Stimulated activated naive CD4-positive, alpha-beta T cell treated with Interleukin-2 at 50 U/mL for 16 hours (primary cell): Measurements from ENCODE around the gene RSRC2.
"Not testable (repeated sequence)": the region's sequence is repeated elsewhere in the genome, so short reads cannot be mapped to it uniquely, and the experiment has no call there.

Experiments used
- DNase-seq: peaks from one replicate; lab custom pipeline; 2025; lab: John Stamatoyannopoulos, UW

Gene RSRC2, protein sequence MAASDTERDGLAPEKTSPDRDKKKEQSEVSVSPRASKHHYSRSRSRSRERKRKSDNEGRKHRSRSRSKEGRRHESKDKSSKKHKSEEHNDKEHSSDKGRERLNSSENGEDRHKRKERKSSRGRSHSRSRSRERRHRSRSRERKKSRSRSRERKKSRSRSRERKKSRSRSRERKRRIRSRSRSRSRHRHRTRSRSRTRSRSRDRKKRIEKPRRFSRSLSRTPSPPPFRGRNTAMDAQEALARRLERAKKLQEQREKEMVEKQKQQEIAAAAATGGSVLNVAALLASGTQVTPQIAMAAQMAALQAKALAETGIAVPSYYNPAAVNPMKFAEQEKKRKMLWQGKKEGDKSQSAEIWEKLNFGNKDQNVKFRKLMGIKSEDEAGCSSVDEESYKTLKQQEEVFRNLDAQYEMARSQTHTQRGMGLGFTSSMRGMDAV

DNA sequence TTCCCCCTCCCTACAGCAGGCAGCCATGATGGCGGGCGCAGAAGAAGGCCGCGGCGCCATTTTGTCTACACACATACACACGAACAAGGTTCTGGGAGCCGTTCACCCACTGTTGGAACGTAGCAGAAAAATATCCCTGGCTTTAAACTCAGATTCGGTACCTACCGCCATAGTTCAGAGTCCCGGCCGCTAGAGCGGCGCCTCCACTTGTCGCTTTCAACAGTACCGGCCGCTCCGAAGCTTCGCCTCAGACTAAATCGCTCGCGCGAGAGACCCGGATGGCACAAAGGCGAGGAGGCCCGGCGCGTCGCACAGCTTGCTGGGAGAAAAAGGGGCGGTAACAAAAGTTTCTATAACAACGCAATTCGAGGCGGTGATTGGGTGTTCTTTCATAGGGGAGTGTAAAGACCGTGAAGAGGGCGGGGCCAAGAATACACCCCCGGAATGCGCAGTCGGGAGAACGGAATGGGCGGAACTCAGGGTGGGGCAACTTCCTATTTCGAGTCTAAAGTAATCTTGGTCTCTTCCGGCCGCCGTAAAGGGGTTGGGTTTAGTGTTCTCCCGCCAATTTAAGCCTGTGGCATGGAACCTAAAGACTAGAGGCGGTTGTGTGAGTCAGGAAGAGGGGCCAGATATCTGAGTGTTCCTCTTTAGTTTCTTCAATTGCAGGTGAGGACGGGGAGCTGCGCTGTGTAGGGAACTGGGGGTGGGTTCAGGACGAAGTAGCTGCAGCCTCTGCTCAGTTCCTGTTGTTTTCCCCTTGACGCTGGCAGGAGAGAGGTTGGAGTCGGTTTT, at the start of gene RSRC2, which contains the start of gene KNTC1:
Gene RSRC2, minus strand, starts transcription at position 254 of the 795 bp plus-strand sequence. Its CDS starts 83 bp downstream, at position 171.
Gene KNTC1, plus strand, starts transcription at position 567 of the 795 bp plus-strand sequence. CDS start 2,815 bp downstream, outside the sequence.
- peak; percentile 98 for DNase-seq

DNA sequence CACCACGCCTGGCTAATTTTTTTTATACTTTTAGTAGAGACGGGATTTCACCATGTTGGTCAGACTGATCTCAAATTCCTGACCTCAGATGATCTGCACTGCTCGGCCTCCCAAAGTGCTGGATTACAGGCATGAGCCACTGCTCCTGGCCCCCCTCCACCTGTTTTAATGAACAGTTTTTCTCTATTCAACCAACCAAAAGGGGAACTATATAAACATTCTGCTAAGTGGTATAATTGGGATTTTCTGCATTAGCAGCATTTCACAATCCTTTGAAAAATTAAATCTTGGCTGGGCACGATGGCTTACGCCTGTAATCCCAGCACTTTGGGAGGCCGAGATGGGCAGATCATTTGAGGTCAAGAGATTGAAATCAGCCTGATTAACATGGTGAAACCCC, 45.1 kb upstream of the RSRC2 start:
- DNase-seq = no peak

DNA sequence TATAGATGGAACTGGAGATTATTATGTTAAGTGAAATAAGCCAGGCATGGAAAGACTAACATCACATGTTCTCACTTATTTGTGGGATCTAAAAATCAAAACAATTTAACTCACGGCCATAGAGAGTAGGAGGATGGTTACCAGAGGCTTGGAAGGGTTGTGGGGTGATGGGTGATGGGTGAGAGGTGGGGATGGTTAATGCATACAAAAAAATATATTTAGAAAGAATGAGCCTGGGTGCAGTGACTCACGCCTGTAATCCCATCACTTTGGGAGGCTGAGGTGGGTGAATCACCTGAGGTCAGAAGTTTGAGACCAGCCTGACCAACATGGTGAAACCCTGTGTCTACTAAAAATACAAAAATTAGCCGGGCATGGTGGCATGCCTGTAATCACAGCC, 43.3 kb upstream of the RSRC2 start:
- not testable (repeated sequence) for DNase-seq

DNA sequence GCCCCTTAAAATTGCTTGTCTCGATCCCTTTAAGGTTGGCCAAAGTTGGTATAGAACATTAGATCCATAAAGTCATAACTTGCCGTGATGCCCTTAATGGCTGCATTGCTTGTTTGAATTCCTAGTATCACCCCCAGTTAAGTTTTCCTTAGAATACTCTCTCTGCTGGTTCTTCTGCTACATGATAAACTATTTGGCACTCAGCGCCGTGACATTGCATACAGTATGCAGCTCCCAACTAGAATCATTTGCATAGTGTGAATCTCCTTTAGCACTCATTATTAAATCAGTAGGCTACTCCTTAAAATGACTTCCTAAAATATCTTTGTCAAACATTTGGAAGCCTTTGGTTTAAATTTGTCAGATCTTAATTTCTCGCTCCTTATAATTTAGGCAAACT, 42.6 kb upstream of the RSRC2 start:
- DNase-seq = no peak

- DNase-seq = not testable (repeated sequence)
These were observed 40.1 kb upstream of the RSRC2 start for GRCh38 chr12:122566816-122567215.

- DNase-seq = no peak
These were observed 36.6 kb upstream of the RSRC2 start for GRCh38 chr12:122563361-122563760.

- DNase-seq = no peak
These were observed 33.4 kb upstream of the RSRC2 start for GRCh38 chr12:122560138-122560537.

DNA sequence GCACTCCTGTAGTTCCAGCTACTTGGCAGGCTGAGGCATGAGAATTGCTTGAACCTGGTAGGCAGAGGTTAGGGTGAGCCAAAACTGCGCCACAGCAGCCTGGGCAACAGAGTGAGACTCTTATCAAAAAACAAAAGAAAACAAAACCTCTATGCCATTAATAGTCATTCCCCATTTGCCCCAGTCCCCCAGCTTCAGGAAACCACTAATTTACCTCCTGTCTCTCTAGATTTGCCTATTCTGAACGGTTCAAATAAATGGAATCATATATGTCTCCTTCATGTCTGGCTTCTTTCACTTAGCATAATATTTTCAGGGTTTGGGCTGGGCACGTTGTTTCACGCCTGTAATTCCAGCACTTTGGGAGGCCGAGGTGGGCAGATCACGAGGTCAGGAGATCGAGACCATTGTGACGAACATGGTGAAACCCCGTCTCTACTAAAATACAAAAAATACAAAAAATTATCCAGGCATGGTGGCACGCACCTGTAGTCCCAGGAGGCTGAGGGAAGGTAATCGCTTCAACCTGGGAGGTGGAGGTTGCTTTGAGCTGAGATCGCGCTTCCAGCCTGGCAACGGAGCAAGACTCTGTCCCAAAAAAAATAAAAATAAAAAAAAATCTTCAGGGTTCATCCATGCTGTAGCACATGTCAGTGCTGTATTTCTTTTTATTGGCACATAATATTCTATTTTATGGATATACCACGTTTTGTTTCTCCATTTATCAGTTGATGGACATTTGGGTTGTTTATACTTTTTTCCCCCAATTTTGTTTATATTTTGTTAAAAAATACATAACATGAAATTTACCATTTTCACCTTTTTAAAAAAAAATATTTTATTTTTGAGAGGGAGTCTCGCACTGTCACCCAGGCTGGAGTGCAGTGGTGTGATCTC, 32.3 kb upstream of the RSRC2 start:
- no peak for DNase-seq

DNA sequence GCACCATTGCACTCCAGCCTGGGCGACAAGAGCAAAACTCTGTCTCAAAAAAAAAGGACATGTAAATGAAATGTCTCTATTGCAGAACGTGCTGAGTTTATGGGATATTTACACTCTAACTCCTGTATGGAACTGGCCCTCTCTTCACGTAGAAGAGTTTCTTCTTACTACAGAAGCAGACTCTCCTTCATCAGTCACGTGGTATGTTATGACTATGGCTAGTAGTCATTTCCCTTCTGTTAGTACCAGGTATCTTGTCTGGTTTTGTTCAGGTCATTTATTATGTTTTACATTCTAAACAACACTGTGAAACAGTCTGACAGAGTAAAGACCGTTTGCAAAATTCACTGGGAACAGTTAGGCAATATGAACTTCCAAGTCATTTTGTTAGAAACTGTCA, 20.6 kb upstream of the RSRC2 start:
- no peak for DNase-seq

DNA sequence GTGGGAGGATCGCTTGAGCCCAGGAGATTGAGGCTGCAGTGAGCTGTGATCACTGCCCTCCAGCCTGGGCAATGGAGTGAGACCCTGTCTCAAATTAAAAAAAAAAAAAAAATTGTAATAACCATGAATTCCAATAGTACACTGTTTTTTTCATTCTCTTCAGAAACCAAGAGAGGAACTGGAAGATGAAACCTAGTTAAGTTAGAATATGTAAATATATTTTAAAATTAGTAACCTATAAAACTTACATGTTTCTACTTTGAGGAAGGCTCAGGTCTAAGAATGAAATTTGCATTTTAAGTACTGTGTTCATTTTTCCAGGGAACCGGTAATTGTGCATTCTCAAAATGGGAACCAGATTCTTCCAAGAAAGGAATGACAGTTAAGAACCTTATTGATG, 19.1 kb upstream of the RSRC2 start:
- DNase-seq = no peak

- DNase-seq = no peak
These were observed 17.8 kb upstream of the RSRC2 start for GRCh38 chr12:122544537-122544936.

- no peak for DNase-seq
These were observed 11.8 kb upstream of the RSRC2 start for GRCh38 chr12:122538496-122538895.

- DNase-seq = no peak
These were observed 10.3 kb upstream of the RSRC2 start for GRCh38 chr12:122537021-122537420.

- DNase-seq = no peak
These were observed 7.1 kb upstream of the RSRC2 start for GRCh38 chr12:122533856-122534255.

DNA sequence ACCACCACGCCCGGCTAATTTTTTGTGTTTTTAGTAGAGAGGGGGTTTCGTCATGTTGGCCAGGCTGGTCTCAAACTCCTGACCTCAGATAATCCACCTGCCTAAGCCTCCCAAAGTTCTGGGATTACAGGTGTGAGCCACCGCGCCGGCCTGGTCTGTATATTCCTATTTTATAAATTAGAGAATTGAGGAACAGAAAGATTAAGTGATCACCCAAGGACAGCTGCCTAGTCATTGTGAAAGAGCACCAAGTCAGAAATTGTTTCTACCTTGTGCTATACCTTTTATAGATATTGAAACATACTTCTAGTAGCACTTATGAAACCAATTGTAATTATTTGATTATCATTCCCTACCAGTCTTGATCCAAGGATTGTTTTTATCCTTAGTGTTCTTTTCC, 2.3 kb upstream of the RSRC2 start:
- DNase-seq = no peak

GRCh38 chr12:122528582-122528981, 1.8 kb upstream of the RSRC2 start:
- DNase-seq = no peak

DNA sequence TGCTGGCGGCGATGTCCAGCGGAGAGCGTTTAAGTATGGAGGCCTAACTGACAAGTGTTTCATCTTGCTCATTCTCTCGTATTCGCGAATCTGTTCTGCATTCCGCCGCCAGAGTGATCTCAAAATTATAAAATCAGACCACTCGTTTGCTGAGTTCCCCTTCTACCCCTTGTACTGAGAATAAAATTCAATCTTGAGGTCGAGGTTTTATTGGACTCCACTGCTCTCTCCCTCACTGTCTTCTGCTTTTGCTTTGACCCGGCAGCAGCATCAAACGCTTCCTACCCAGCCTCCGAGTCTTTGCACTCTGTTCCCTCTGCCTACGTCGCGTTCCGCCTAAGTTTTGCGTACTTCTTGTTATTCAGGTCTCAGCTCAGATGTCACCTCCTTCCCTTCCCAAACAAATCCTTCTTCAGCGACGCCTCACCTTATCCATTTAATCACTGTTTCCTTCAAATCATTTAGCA, 775 bp upstream of the RSRC2 start:
- peak; percentile 12 for DNase-seq

DNA sequence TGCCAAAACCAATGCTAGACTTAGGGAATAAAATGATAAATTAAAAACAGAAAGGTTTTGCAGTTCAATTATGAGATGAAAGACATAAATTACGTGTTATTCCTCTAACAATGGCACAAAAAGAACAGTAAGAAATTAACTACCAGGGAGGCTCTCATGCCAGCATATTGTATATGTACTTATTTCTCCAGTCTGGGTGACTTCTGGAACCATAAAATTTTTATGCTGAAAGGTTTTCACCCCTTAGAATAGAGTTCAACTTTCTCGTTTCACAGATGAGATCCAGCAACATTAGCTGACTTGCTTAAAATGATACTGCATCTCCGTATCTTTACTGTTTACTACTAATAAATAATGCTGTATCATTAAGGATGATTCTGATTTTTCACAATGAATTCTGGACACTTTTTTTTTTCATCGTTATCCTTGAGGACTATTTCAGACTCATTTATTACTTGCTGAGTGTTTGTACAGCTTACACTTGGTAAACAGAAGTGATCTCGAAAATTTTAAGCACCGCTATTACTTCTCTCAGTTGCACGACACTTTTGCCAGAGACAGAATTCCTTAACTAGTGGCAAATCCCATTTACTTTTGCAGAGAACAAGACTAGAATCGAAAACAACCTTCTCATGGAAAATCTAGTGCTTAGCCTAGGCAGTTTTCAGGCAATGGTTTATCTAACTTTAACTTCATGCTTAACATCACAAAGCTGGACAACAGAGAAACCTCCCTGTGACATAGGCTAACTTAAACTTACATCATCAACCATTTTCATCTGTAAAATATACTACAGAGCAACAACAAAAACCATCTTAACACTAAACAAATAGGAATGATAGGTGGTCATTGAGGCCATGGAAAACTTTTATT, 2.7 kb downstream of the RSRC2 start:
- no peak for DNase-seq

DNA sequence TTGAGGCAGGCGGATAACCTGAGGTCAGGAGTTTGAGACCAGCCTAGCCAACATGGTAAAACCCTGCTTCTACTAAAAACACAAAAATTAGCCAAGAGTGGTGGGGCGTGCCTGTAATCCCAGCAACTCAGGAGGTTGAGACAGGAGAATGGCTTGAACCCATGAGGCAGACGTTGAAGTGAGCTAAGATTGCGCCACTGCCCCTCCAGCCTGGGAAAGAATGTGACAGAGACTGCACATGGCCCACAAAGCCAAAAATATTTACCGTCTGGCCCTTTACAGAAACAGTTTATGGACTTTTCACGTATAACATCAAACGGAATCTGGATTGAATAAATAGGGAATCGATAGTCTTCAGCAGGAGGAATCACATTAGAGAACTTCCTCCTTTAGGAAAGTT, 3.5 kb downstream of the RSRC2 start:
- DNase-seq = no peak

GRCh38 chr12:122520676-122521075, 6.1 kb downstream of the RSRC2 start:
- DNase-seq = no peak

DNA sequence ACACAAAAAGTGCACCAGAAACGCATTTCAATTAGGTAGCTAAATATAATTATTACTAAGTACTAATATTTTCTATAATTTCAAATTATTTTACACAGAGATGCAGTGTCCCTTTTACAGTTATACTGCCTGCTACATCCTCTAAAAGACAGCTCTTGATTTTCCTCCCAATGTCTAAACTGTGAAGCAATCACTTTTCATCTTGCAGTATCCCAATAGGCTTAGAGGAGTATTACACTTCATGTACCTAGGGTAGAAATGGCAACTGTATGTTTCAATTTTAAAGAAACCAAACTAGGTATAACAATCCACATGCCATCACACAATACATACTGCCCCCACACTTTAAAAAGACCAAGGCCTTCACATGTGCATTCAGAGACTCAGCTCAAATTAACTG, 7.3 kb downstream of the RSRC2 start:
- DNase-seq = no peak
